SK-N-SH (cell line): ENCODE measurements around the gene LOC101059915.

Experiments used
- FOXJ3 ChIP-seq: sonication (generic); formaldehyde crosslinking; IDR thresholded peaks from 2 replicates; pipeline ENCODE4 v1.5.1; 2020; ENCODE audit warnings: mild to moderate bottlenecking, missing genetic modification reagents
- GABPA ChIP-seq: IDR thresholded peaks from 2 replicates; pipeline ENCODE4 v1.4.0; 2012; ENCODE audit warnings: low read depth, mild to moderate bottlenecking
- NFIC ChIP-seq: IDR thresholded peaks from 2 replicates; pipeline ENCODE4 v1.4.0; 2012; ENCODE audit warnings: borderline replicate concordance
- NRF1 ChIP-seq: IDR thresholded peaks from 2 replicates; pipeline ENCODE4 v1.6.1; 2012; ENCODE audit warnings: low read depth, mild to moderate bottlenecking, low read length
- POLR2AphosphoS5 ChIP-seq: IDR thresholded peaks from 2 replicates; pipeline ENCODE4 v1.6.1; 2012; ENCODE audit warnings: low read depth, low read length
- RAD21 ChIP-seq: IDR thresholded peaks from 2 replicates; pipeline ENCODE4 v1.6.1; 2012; ENCODE audit warnings: mild to moderate bottlenecking, low read length
- SIN3A ChIP-seq: IDR thresholded peaks from 2 replicates; pipeline ENCODE4 v1.6.1; 2012; ENCODE audit warnings: low read depth, mild to moderate bottlenecking, low read length, moderate library complexity, borderline replicate concordance
- TAF1 ChIP-seq: IDR thresholded peaks from 2 replicates; pipeline ENCODE4 v1.6.1; 2012; ENCODE audit warnings: low read depth, mild to moderate bottlenecking, low read length, moderate library complexity, borderline replicate concordance
- YY1 ChIP-seq: IDR thresholded peaks from 2 replicates; pipeline ENCODE4 v1.4.0; 2012; ENCODE audit warnings: low read depth, mild to moderate bottlenecking
- TF ChIP-seq, protein P1 (sequence below): fragments of 200-600 bp; sonication (generic); IDR thresholded peaks from 2 replicates; pipeline ENCODE4 v1.6.1; 2017; ENCODE audit warnings: antibody characterized with exemption, mild to moderate bottlenecking, moderate library complexity

DNA sequence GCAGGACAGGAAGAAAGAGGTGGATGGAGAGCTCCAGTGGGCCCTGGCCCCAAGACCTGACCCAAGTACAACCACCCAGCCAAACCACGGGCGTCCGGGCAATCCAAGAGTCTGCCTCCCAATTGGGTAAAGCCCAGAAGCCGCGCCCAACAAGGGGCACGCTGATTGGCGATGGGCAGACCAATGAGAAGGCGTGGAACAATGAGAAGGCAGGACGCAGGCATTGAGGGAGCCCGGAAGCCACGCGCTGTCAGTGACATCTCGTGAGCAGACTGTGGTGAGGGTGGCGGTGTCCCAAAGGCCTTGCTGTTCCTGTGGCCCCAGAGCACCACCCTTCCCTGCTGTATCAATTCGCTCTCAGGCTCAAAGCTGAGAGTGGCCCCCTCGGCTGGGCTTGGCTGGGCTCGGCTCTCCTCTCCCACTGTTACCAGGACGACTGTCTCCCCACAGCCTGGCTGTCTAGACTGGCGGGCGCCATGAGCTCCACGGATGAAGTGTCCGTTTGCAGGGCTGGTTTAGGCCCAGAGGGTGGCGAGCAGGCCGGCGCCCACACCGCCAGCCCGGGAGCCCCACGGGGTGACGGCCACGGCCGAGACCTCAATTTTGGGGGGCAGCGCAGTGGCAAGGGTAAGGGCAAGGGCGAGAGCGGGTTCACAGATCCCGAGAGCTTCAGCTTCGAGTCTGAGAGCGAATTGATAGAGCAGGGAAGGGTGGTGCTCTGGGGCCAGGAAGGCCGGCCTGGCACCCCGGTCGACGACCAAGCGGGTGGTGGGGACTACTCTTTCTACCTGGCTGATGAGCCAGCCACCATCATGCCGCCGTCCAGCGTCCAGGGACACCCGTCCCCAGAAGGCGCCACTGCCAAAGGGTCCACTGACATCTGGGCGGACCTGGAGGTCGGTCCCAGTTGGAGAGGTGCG is at the start of gene LOC101059915:
- TF ChIP-seq RAD21 (no peak), TAF1 (no peak), NRF1 (no peak), SIN3A (no peak), POLR2AphosphoS5 (no peak), GABPA (no peak), FOXJ3 (no peak), NFIC (no peak), YY1 (no peak)
- TF ChIP-seq, protein P1, sequence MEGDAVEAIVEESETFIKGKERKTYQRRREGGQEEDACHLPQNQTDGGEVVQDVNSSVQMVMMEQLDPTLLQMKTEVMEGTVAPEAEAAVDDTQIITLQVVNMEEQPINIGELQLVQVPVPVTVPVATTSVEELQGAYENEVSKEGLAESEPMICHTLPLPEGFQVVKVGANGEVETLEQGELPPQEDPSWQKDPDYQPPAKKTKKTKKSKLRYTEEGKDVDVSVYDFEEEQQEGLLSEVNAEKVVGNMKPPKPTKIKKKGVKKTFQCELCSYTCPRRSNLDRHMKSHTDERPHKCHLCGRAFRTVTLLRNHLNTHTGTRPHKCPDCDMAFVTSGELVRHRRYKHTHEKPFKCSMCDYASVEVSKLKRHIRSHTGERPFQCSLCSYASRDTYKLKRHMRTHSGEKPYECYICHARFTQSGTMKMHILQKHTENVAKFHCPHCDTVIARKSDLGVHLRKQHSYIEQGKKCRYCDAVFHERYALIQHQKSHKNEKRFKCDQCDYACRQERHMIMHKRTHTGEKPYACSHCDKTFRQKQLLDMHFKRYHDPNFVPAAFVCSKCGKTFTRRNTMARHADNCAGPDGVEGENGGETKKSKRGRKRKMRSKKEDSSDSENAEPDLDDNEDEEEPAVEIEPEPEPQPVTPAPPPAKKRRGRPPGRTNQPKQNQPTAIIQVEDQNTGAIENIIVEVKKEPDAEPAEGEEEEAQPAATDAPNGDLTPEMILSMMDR, result no peak
